Left cardiac atrium (tissue), 4 donors: ENCODE results near the gene NFIA. TPM values are rescaled to one million over a fixed set of nuclear protein-coding genes. Genes with fewer than 3 reads are reported as not detected.

Experiments
- ATAC-seq, 2 donors: fragments of 200-7000 bp; cut with Tn5 transposase; one replicate each; pipeline ENCODE4 v1.9.1; 2020; ENCODE audit warnings: mild to moderate bottlenecking in 2 of 2, moderate library complexity in 2 of 2
- DNase-seq: peaks from one replicate; pipeline ENCODE4 v3.0.0-alpha.2; 2020
- intact Hi-C, 2 donors: fragments of 100-400 bp; cut with DNase I; formaldehyde crosslinking; loops; one replicate each; pipeline versions ENCODE4 v1.14.1 to v1.15.1; 2022 to 2023
- total RNA-seq, 2 donors: library from RNA; stranded (reverse); fragmentation: NEBNext Ultra II Directional; extraction: Animal tissue kit (Norgen Biotek cat#: 25700); gene quantifications; one replicate each; pipeline ENCODE4 v1.2.1, GENCODE V29; 2021
- donor health status: DM: no; HTN: yes; CAD: no.
- donor health status: DM: no; HTN: yes; CAD: no; lungs with severe emphysema.
- donor health status: DM: yes; HTN: yes; CAD: no.
- donor health status: Dilated cardiomyopathy.

The NFIA gene
- total RNA-seq, 2 donors from 2014 or later: 94.1 to 97.8 TPM

GRCh38 chr1:61183471-61184039 is 101.2 kb downstream of the NFIA start:
- peak; percentile 72 to 78 for ATAC-seq
- peak; percentile 49 for DNase-seq
- intact Hi-C loops: loop anchor here in 1 of 2 donors (5.0 to 10.0 kb wide), 2 partner anchors 101 to 129 kb away; partner anchors contain the start of gene NFIA

GRCh38 chr1:61184040-61184713 is 101.8 kb downstream of the NFIA start:
- DNase-seq (peak; percentile 95), ATAC-seq (peak; percentile 95 to 96)
- intact Hi-C loops: loop anchor here in 1 of 2 donors (5.0 to 10.0 kb wide), 2 partner anchors 102 to 129 kb away; partner anchors contain the start of gene NFIA

GRCh38 chr1:61184714-61185106 is 102.3 kb downstream of the NFIA start:
- no peak for ATAC-seq
- intact Hi-C loops: loop anchor here in 1 of 2 donors (5.0 to 10.0 kb wide), 2 partner anchors 102 to 130 kb away; partner anchors contain the start of gene NFIA
- DNase-seq: no peak

- intact Hi-C loops: loop anchor here in 1 of 2 donors (10.0 kb wide), 1 partner anchor 132 kb away; no protein-coding TSS in a partner anchor
- no peak for DNase-seq
- no peak for ATAC-seq
Observed at GRCh38 chr1:61186753-61187152, 104.4 kb downstream of the NFIA start.

GRCh38 chr1:61187352-61188086 is 105.2 kb downstream of the NFIA start:
- ATAC-seq: no peak
- DNase-seq: no peak
- intact Hi-C loops: loop anchor here in 1 of 2 donors (10.0 kb wide), 1 partner anchor 133 kb away; no protein-coding TSS in a partner anchor

- intact Hi-C loops: no loop called here
- DNase-seq (no peak), ATAC-seq (no peak)
Observed at GRCh38 chr1:61190153-61190552, 107.8 kb downstream of the NFIA start.

GRCh38 chr1:61190618-61191432 is 108.5 kb downstream of the NFIA start:
- DNase-seq (no peak), ATAC-seq (peak; percentile 2 to 16)
- intact Hi-C loops: no loop called here

GRCh38 chr1:61191433-61191720 is 109.0 kb downstream of the NFIA start:
- DNase-seq: no peak
- ATAC-seq: peak in 1 of 2 donors; percentile 28
- intact Hi-C loops: no loop called here

GRCh38 chr1:61192663-61193330 is 110.4 kb downstream of the NFIA start:
- ATAC-seq (peak in 1 of 2 donors; percentile 10), DNase-seq (no peak)
- intact Hi-C loops: no loop called here

GRCh38 chr1:61193808-61194207 is 111.4 kb downstream of the NFIA start:
- DNase-seq: no peak
- ATAC-seq: no peak
- intact Hi-C loops: no loop called here

- intact Hi-C loops: no loop called here
- ATAC-seq (peak in 1 of 2 donors; percentile 64), DNase-seq (no peak)
Observed at GRCh38 chr1:61198554-61198953, 116.2 kb downstream of the NFIA start.

- intact Hi-C loops: loop anchor here in 1 of 2 donors (10.0 kb wide), 1 partner anchor 254 kb away; no protein-coding TSS in a partner anchor
- ATAC-seq (no peak), DNase-seq (no peak)
Observed at GRCh38 chr1:61201035-61201434, 118.7 kb downstream of the NFIA start.

- intact Hi-C loops: loop anchor here in 1 of 2 donors (10.0 kb wide), 1 partner anchor 252 kb away; no protein-coding TSS in a partner anchor
- ATAC-seq: peak; percentile 15 to 34
Observed at GRCh38 chr1:61202854-61203598, 120.7 kb downstream of the NFIA start.

GRCh38 chr1:61204528-61204927 is 122.2 kb downstream of the NFIA start:
- no peak for DNase-seq
- intact Hi-C loops: loop anchor here in 1 of 2 donors (10.0 kb wide), 1 partner anchor 250 kb away; no protein-coding TSS in a partner anchor
- ATAC-seq: no peak

More at GRCh38 chr1:61202854-61203598, 120.7 kb downstream of the NFIA start:
- DNase-seq: no peak

- DNase-seq (no peak), ATAC-seq (no peak)
- intact Hi-C loops: loop anchor here in 1 of 2 donors (10.0 kb wide), 1 partner anchor 247 kb away; no protein-coding TSS in a partner anchor
Observed at GRCh38 chr1:61207416-61207815, 125.1 kb downstream of the NFIA start.

- ATAC-seq: no peak
- no peak for DNase-seq
- intact Hi-C loops: loop anchor here in 1 of 2 donors (10.0 kb wide), 1 partner anchor 247 kb away; no protein-coding TSS in a partner anchor
Observed at GRCh38 chr1:61208172-61208571, 125.8 kb downstream of the NFIA start.

GRCh38 chr1:61208831-61209230 is 126.5 kb downstream of the NFIA start:
- intact Hi-C loops: loop anchor here in 1 of 2 donors (10.0 kb wide), 1 partner anchor 246 kb away; no protein-coding TSS in a partner anchor
- DNase-seq: no peak
- peak in 1 of 2 donors; percentile 54 for ATAC-seq
